Measurements from ENCODE around the gene SYK. TPM values are rescaled to one million over a fixed set of nuclear protein-coding genes. Genes with fewer than 3 reads are reported as not detected.

SYK gene
- total and polyA plus RNA-seq, 2 of the 4 experiments (the other 2 are of a cell fraction) = not detected

DNA sequence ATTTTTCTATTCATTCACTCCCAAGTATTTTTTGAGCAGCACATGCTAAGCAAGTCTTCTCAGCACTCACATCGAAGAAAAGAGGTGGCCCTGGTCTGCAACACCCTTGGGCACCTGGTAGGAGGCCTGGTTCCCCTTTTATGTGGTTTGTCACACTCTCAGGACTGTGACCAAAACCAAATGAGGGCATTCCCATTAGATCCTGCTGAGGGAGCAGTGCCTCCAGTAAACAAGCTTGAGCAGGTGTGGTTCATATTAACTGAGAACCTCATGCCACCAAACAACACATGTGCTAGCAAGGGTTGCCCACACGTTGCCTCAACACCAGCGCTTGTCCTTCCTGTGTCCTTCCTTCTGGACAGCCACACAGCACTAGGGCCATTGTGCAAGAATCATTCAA, 26.9 kb upstream of the SYK start:
- Histone ChIP-seq H3K23ac (ENCODE audit: low read depth, low read length) (no peak overlapping the region), H3K18ac (ENCODE audit: low read depth, low read length) (no peak overlapping the region), H4K8ac (ENCODE audit: low read depth in 2 of 2, low read length in 2 of 2) (no peak overlapping the region), H2BK120ac (ENCODE audit: low read depth, low read length) (no peak overlapping the region), H4K91ac (ENCODE audit: insufficient read depth, low read depth, low read length) (no peak overlapping the region), H2AK9ac (replicated peaks; ENCODE audit: low read depth, low read length, poor library complexity) (no peak overlapping the region), H3K9me1 (ENCODE audit: insufficient read depth, low read length) (no peaks in the 10 kb centered on the region), H3K4me2 (ENCODE audit: low read depth, low read length) (no peak overlapping the region), H3K27me3 (ENCODE audit: control insufficient read depth, insufficient read depth, low read length) (no peaks in the 10 kb centered on the region), H3K9me3 (ENCODE audit: control insufficient read depth, insufficient read depth, low read length) (no peaks in the 10 kb centered on the region), H2BK20ac (ENCODE audit: low read depth, low read length) (no peak overlapping the region), H3K4me3 (ENCODE audit: insufficient read depth, low read depth, low read length) (no peak overlapping the region), H2AK5ac (ENCODE audit: low read depth, low read length) (no peak overlapping the region), H3K4ac (ENCODE audit: low read depth, low read length) (no peak overlapping the region), H2BK5ac (ENCODE audit: low read depth, low read length, poor library complexity, severe bottlenecking) (no peak overlapping the region), H2AFZ (replicated peaks; ENCODE audit: low read length, poor library complexity) (no peak overlapping the region), H3K36me3 (ENCODE audit: control insufficient read depth, insufficient read depth, low read length) (no peaks in the 10 kb centered on the region), H3K4me1 (ENCODE audit: control insufficient read depth, insufficient read depth, low read length) (no peaks in the 10 kb centered on the region), H3K27ac (ENCODE audit: insufficient read depth, low read length) (no peak overlapping the region), H3K56ac (ENCODE audit: extremely low read depth, insufficient read depth, low read length) (no peak overlapping the region), H3K14ac (replicated peaks; ENCODE audit: low read depth, low read length) (no peak overlapping the region), H4K5ac (ENCODE audit: low read depth, low read length) (no peak overlapping the region), H3K9ac (ENCODE audit: low read depth, low read length) (no peak overlapping the region), H3K79me1 (ENCODE audit: low read depth in 1 of 2, low read length in 2 of 2) (no peaks in the 10 kb centered on the region), H2BK15ac (ENCODE audit: low read depth, low read length) (no peak overlapping the region), H4K20me1 (ENCODE audit: insufficient read depth, low read length) (no peaks in the 10 kb centered on the region)
- CTCF ChIA-PET = no interaction called here
- TF ChIP-seq FOS (IDR thresholded peaks at IDR 0.05; ENCODE audit: low read depth, low read length) = no peak
- TF ChIP-seq, protein P1, sequence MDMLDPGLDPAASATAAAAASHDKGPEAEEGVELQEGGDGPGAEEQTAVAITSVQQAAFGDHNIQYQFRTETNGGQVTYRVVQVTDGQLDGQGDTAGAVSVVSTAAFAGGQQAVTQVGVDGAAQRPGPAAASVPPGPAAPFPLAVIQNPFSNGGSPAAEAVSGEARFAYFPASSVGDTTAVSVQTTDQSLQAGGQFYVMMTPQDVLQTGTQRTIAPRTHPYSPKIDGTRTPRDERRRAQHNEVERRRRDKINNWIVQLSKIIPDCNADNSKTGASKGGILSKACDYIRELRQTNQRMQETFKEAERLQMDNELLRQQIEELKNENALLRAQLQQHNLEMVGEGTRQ (IDR thresholded peaks at IDR 0.05; ENCODE audit: low read depth, low read length) = no peak
- TF ChIP-seq, protein P2, sequence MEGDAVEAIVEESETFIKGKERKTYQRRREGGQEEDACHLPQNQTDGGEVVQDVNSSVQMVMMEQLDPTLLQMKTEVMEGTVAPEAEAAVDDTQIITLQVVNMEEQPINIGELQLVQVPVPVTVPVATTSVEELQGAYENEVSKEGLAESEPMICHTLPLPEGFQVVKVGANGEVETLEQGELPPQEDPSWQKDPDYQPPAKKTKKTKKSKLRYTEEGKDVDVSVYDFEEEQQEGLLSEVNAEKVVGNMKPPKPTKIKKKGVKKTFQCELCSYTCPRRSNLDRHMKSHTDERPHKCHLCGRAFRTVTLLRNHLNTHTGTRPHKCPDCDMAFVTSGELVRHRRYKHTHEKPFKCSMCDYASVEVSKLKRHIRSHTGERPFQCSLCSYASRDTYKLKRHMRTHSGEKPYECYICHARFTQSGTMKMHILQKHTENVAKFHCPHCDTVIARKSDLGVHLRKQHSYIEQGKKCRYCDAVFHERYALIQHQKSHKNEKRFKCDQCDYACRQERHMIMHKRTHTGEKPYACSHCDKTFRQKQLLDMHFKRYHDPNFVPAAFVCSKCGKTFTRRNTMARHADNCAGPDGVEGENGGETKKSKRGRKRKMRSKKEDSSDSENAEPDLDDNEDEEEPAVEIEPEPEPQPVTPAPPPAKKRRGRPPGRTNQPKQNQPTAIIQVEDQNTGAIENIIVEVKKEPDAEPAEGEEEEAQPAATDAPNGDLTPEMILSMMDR (conservative IDR thresholded peaks at IDR 0.05; ENCODE audit: low read depth, low read length) = no peak
- no peak for TF ChIP-seq BHLHE40 (IDR thresholded peaks at IDR 0.05; ENCODE audit: low read depth, low read length)
- no peak for TF ChIP-seq RAD21 (IDR thresholded peaks at IDR 0.05; ENCODE audit: low read length)
- no peak for TF ChIP-seq MAZ (IDR thresholded peaks at IDR 0.05; ENCODE audit: borderline replicate concordance, low read depth, low read length)
- no peak for TF ChIP-seq SMC3 (IDR thresholded peaks at IDR 0.05; ENCODE audit: low read depth, low read length)
- TF ChIP-seq MXI1 (IDR thresholded peaks at IDR 0.05; ENCODE audit: borderline replicate concordance, low read depth, low read length) = no peak
- TF ChIP-seq NFE2L2 (IDR thresholded peaks at IDR 0.05; ENCODE audit: low read depth, low read length) = no peak
- no peak for TF ChIP-seq MAFK (IDR thresholded peaks at IDR 0.05; ENCODE audit: low read depth, low read length)
- TF ChIP-seq RCOR1 (IDR thresholded peaks at IDR 0.05; ENCODE audit: insufficient replicate concordance, low read length) = no peak
- TF ChIP-seq RFX5 (IDR thresholded peaks at IDR 0.05; ENCODE audit: low read depth, low read length) = no peak
- TF ChIP-seq, protein P3, sequence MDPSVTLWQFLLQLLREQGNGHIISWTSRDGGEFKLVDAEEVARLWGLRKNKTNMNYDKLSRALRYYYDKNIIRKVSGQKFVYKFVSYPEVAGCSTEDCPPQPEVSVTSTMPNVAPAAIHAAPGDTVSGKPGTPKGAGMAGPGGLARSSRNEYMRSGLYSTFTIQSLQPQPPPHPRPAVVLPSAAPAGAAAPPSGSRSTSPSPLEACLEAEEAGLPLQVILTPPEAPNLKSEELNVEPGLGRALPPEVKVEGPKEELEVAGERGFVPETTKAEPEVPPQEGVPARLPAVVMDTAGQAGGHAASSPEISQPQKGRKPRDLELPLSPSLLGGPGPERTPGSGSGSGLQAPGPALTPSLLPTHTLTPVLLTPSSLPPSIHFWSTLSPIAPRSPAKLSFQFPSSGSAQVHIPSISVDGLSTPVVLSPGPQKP (IDR thresholded peaks at IDR 0.05; ENCODE audit: borderline replicate concordance, low read depth, low read length) = no peak
- no peak for TF ChIP-seq CEBPB (IDR thresholded peaks at IDR 0.05; ENCODE audit: low read depth, low read length)
- no peak for TF ChIP-seq POLR2A (IDR thresholded peaks at IDR 0.05; ENCODE audit: low read depth, low read length)
- no peak for TF ChIP-seq CHD1 (IDR thresholded peaks at IDR 0.05; ENCODE audit: low read depth, low read length)
- no peak for ATAC-seq (ENCODE audit: low read depth)
- no TSS peak for BruUV-seq (replicated peaks)
- in situ Hi-C loops (cut with MboI; ENCODE audit: low sequenced_read_pairs) = no loop called here
- no CpG with 5 or more reads among the region's 3 CpGs for WGBS, 2 experiments (ENCODE audit: extremely low coverage in 2 of 2, insufficient read length in 1 of 2)
- POLR2A ChIA-PET (ENCODE audit: unreplicated experiment) = no interaction called here
- intact Hi-C loops (cut with micrococcal nuclease) = no loop called here
- DNase-seq = no peak
- dilution Hi-C loops (cut with HindIII; ENCODE audit: low sequenced_read_pairs, unreplicated experiment) = no loop called here
